Measurements from ENCODE around the gene PIGU.

GRCh38 chr20:34577061-34577460 is 99.8 kb downstream of the PIGU start:
- TF ChIP-seq SP1 (IDR thresholded peaks at IDR 0.05; ENCODE audit: low read depth) = no peak
- TF ChIP-seq CTCF (IDR thresholded peaks at IDR 0.05 in 2 of 3, conservative IDR thresholded peaks at IDR 0.05 in 1 of 3; ENCODE audit: borderline replicate concordance in 1 of 3, insufficient read depth in 1 of 3, low read depth in 2 of 3, low read length in 2 of 3) = no peak
- TF ChIP-seq EGR1 (IDR thresholded peaks at IDR 0.05; ENCODE audit: low read depth) = no peak
- TF ChIP-seq ZNF274 (IDR thresholded peaks at IDR 0.05; ENCODE audit: low read depth, low read length) = no peak
- no peak for TF ChIP-seq TCF7L2 (IDR thresholded peaks at IDR 0.05; ENCODE audit: borderline replicate concordance, extremely low read depth, insufficient read depth, insufficient read length)
- TF ChIP-seq CBX3 (IDR thresholded peaks at IDR 0.05; ENCODE audit: low read depth) = no peak
- TF ChIP-seq REST (IDR thresholded peaks at IDR 0.05; ENCODE audit: low read depth) = no peak
- no peak for TF ChIP-seq POLR2A (IDR thresholded peaks at IDR 0.05; ENCODE audit: borderline replicate concordance, extremely low read depth, insufficient read depth, insufficient read length)
- TF ChIP-seq RAD21 (IDR thresholded peaks at IDR 0.05; ENCODE audit: low read depth) = no peak
- TF ChIP-seq CEBPB (IDR thresholded peaks at IDR 0.05; ENCODE audit: low read depth) = no peak
